GM18868 (cell line): ENCODE results near the gene PHC2.

ENCODE experiments used
- ATAC-seq: cut with Tn5 transposase; IDR thresholded peaks from one replicate; pipeline ENCODE4 v1.9.1; 2021; ENCODE audit warnings: mild to moderate bottlenecking, moderate library complexity; ENCODE audit not compliant: unreplicated experiment

PHC2 gene

DNA sequence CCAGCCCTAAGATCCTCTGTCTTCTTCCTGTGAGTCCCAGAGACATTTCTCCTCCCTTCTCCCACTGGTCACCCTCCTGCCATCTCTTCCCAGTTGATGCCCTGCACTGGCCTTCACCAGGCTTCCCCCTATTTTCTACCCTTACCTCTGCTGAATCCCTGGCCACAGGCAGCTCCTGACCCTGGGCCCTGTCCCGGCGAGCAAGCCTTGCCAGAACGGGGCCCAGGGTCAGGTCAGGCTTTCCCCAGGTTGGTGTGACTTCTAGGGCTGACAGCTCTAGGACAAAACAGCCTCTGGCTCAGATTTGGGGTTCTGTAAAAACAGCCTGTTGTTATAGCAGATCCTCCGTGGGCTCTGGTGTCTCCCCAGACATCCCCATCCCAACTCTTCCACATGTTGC is 57.3 kb downstream of the PHC2 start:
- no peak for ATAC-seq

GRCh38 chr1:33372677-33373076 is 58.2 kb downstream of the PHC2 start:
- no peak for ATAC-seq

- ATAC-seq = no peak
Observed at GRCh38 chr1:33372162-33372561, 58.7 kb downstream of the PHC2 start.

DNA sequence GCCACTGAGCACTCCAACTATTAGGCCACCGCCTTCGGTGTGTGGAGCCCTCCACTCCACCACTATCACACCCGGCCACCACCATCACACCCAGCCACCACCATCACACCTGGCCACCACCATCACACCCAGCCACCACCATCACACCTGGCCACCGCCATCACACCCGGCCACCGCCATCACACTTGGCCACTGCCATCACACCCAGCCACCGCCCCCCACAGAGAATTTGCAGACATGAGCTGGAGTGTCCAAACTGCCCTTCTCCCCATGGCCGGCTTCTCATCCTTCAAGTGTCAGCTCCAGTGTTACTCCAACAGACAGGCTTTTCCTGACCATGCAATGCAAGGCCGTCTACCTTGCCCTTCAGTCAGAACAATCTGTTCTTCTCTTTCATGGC is 59.6 kb downstream of the PHC2 start:
- no peak for ATAC-seq

GRCh38 chr1:33370827-33371226 is 60.1 kb downstream of the PHC2 start:
- ATAC-seq = no peak

DNA sequence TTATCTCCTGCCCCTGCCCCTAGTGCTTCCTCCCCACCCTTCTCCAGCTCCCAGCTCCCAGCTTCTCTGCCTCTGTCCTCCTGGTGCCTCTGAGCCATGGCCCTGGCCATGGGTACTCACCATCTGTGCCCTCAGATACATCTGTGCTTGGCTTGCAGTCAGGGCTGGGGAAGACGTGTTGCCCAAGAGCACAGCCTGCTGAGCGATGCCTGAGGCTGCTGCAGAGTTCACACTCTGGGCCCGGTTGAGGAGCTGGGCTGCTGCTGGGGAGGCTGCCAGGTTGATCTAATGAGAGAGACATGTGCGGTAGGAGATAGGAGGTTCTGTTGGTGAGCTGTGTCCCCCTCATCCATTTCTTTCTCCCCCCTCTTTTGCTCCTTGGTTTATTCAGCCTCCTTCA is 60.6 kb downstream of the PHC2 start:
- no peak for ATAC-seq

GRCh38 chr1:33369764-33370163 is 61.1 kb downstream of the PHC2 start:
- ATAC-seq = no peak

DNA sequence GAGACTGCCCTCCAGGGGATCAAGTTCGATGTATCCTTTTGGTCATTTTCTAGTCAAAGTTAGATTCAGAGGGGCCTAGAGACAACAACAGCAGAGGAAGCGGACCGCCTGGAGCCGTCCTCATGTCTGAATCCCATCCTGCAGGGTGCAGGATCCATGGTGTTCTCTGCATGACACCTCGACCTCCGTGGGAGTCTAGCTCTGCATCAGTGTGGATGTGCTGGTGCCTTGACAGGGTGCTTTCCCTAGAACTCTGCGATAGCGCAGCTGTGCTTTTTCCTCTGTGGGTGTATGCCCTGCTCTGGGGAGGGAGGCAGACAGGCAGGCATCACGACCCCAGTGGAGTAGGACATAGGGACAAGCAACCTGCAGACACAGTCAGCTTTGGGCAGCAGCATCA is 61.8 kb downstream of the PHC2 start:
- ATAC-seq = no peak

DNA sequence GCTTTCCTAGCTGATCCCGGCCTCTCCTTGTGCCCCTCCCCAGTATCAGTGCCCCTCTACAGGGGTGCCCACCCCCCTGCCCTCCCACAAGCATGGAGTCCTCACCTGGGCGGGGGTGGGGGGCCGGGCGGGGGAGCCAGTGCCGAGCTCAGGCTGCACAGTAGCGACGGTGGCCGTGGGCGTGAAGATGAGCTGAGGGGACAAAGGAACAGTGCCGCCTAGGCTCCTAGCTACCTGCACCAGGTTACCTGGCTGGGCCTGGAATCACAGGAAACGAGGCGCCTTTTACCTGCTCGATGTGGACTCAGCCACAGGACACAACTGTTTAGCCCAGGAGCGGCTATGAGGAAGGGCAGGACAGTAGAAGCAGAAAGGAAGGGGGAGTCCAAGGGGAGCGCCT is 62.5 kb downstream of the PHC2 start:
- ATAC-seq = no peak

GRCh38 chr1:33367485-33368405 is 63.1 kb downstream of the PHC2 start:
- no peak for ATAC-seq

DNA sequence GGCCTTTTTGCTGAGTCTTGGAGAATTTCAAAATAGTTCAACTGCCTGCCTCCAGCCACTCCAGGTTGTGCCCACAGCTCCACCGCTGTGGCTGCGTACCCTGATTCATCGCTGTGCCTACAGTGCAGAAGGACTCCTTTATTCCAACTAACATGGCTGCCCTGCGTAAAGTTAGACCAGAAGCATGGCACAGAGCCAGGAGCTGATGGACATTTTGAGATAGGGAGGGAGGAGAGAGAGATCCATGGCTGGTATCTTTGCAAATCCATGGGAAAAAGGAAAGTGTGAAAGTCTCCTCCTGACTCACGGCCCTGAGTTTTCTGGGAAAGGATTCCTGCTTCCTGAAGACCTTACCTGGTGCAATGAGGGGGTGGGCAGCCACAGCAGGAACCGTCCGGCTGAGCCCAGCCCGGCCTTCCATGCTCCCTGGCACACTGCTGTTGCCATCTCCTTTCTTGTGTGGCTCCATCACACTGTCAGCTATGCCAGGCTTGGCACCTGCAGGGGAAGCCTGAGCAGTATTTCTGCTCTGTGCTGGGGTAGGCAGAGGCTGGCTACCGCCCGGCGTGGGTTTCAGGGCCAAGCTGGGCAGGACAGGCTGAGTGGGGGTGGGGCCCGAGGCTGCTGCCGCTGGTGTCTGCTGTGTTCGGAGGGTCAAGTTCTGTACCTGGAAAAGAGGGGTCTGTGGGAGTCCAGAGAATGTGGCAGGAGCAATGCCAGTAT is 64.0 kb downstream of the PHC2 start:
- ATAC-seq = no peak

DNA sequence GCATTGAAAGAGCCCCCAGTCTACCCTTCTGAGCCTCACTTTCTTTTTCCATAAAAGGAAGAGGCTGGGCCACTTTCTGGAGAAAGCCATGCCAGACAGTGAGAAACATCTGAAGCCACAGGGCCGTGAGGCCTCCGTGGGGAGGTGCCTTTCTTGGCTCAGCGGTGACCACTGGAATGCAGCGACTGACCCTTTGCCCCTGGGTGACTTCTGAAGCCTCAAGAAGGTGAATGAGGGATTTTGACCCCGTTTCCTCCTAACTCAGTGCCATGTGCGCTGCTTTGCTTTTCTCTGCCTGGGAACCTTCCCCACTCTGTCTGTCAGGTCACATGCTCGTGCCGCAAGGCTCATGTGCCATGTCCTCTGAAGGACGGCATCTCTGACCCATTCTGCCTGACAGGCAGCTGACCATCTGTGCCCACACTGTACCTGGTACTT is 65.3 kb downstream of the PHC2 start:
- no peak for ATAC-seq

- no peak for ATAC-seq
Observed at GRCh38 chr1:33364565-33364918, 66.4 kb downstream of the PHC2 start.

- no peak for ATAC-seq
Observed at GRCh38 chr1:33363470-33363861, 67.4 kb downstream of the PHC2 start.

GRCh38 chr1:33363021-33363420 is 67.9 kb downstream of the PHC2 start:
- no peak for ATAC-seq

DNA sequence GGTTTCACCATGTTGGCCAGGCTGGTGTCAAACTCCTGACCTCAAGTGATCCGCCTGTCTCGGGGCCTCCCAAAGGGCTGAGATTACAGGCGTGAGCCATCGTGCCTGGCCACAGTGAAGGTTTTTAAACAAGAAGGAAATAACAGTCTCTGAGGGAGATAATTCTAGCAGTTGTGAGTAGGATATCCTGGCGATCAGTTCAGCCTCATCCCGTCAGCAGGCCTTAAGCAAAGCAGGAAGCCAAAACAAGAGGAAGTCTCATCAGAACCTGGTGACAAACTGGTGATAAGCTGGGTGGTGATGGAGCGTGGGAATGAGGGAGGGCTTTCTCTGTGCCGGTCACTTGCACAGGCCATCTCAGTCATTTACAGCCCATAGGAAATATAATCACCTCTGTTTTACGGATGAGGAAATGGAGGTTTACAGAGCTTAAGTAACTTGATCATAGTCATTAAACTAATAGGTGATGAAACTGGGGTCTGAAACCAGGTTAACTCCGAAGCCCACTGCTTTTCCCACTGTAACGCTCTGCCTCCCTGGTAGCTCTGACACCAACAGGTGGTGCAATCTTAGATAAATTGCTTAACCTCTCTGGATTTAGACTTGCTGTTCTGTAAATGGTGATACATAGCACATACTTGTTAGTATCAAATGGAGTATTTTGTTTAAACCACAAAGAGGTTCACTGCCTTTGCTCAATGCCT is 69.2 kb downstream of the PHC2 start:
- ATAC-seq = no peak

GRCh38 chr1:33360367-33360766 is 70.5 kb downstream of the PHC2 start:
- no peak for ATAC-seq

GRCh38 chr1:33359931-33360330 is 71.0 kb downstream of the PHC2 start:
- ATAC-seq = no peak

DNA sequence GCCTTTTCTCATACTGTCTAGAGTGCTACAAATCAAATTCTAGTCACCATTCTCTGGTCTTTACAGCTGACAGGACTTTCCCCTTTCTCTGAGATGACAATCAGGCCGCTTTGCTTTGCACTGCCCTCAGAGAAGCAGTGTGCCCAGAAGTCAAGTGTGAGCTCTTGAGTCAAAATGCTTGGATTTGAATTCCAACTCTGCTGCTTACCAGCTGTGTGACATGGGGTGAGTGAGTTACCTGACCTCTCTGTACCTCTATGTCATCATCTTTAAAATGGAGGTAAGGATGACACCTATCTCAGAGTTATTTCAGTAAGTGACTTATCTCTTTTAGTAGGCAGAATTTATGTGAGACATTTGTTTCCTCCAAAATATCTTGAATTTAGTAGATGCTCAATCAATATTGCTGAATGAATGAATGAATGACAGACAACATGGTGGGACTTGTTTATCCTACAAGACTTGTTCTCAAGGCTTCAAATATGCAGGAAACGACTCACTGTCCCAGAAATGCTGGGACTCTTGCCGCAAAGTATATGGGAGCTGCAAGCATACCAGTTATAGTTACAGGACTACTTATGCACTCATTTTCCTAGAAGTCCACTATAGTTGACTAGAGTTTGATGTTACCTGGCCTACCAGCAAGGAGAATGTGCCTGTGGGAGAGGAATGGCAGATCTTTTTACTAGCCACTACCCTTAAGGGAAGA is 71.9 kb downstream of the PHC2 start:
- no peak for ATAC-seq

- ATAC-seq = no peak
Observed at GRCh38 chr1:33358114-33358794, 72.6 kb downstream of the PHC2 start.
